Erythroblast (primary cell): ENCODE data around the gene RNF182.

ENCODE experiments used
- GATA1 ChIP-seq: IDR thresholded peaks from 2 replicates; pipeline ENCODE4 v1.6.1; 2011; ENCODE audit warnings: low read depth, mild to moderate bottlenecking, control low read depth, low read length, moderate library complexity
- POLR2A ChIP-seq: IDR thresholded peaks from 2 replicates; pipeline ENCODE4 v1.6.1; 2011; ENCODE audit warnings: mild to moderate bottlenecking, low read length

DNA sequence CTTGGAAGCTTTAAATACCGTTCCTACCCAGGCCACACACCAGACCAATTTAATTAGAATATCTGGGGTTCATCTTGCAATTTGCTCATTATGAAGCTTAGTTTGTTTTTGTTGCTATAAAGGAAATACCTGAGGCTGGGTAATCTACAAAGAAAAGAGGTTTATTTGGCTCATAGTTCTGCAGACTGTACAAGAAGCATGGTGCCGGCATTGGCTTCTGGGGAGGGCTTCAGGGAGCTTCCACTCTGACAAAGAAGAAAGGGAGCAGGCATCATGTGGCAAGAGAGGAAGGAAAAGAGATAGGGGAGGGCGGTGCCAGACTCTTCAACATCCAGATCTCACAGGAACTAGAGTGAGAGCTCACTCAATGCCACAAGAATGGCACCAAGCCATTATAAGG, 73.6 kb downstream of the RNF182 start:
- TF ChIP-seq POLR2A (no peak), GATA1 (no peak)
